IPS-11a (cell line): ENCODE measurements around the gene MTCL1.

Source experiments
- H3K4me3 ChIP-seq: one replicate; pipeline ENCODE4 v1.5.1; 2013; ENCODE audit warnings: low read depth, low read length, control low read depth

Gene MTCL1

DNA sequence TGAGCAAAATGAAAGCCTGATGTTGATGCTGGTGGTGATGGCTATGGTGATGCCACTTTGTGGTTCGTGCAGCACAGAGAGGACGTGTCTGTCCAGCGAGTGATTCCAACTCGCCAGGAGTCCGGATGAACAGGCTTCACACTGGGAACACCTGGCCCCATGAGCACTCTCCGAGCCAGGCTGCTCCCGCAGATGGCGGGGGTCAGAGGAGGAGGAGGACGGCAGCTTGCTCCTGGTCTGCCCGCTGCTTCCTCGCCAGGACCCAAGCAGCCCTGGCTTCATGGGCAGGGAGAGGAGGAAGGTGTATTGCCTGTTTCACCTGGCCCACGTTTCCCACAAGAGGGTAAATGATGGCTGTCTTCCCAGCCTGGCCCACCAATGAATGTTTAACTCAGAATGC is 121.6 kb downstream of the MTCL1 start:
- no peak overlapping the region for H3K4me3 ChIP-seq

DNA sequence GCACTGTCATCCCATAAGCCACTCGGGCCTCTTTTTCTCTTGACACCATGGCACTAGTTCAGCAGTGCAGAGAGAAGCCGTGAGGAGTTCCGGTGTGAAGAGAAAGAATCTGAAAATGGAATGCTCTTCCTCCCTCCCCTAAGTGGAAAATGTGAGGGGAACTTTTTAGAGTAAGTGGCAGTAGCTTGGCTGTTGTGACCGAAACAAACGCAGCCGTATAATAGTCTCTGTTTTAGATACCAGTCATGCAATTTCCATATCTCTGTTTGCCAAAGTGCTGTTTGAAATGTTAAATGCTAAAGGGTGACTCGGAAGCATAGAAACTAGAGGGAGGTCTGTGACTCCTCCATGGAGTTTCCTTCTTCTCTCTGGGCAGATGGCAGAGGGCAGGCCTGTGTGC is 122.9 kb downstream of the MTCL1 start:
- H3K4me3 ChIP-seq, result no peak overlapping the region

DNA sequence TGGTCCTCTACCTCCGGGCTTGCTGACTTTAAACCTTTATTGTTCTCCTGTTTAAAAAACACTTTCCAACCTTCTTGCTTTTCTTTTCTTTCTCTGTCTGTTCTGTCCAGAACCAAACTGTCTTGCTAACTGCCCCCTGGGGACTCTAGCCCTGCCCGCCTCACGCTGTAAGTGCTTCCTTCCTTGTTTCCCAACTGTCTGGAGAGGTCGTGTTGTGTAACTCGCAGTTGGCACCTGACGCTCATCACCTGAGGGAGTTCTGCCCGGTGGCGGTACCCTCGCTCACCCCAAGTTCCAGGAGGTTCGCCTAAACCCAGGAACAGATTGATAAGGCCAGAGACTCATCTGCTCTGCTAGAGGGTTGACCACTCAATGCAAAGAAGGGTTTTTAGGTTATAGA is 123.4 kb downstream of the MTCL1 start:
- H3K4me3 ChIP-seq, result no peak overlapping the region

DNA sequence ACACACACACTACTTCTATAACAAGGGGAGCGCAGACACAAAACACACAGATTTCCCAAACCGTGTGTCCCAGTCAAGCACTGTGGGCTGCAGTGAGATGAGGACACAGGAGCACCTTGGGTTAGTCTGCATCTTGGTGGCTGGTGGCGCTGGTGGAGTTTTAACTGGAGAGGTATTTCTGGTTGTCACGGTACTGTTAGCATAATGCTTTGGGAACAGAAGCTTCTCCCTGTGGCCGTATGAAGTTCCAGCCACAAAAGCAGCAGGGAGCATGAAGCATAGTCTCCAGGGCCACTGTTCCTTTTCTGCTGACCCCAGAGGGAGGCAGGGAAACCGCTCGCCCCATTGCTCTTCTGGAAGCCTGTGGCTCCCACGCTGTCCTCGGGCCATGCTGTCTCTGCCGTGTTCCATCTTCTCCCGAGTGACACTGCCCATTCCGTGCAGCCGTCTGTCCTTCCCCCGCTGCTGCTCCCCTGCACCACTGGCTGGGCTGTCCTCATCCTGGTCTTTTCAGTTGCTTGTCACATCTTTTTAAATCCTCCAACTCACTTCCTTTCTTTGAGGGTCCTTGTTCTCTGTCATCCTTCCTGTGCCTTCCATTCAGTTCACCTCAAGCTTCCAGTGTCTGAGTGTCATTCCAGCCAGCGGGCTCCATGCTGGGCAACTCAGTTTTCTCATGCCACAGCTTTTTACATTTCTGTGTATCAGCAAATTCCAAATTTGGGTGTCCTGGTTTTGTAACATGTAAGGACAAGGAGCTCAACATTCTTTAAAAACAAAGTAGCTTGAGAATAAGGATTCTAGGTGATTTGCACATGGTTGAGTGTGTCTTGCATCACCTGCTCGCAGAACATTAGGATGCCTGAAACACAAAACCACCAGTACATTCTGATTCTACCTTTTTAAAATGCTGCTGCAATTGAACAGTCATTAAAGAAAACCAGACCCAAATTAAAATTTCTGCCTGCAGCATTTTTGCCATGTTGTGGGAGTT is 125.0 kb downstream of the MTCL1 start:
- H3K4me3 ChIP-seq, result no peak overlapping the region

GRCh38 chr18:8831112-8831511 is 125.8 kb downstream of the MTCL1 start:
- H3K4me3 ChIP-seq, result no peak overlapping the region

GRCh38 chr18:8831531-8831930 is 126.2 kb downstream of the MTCL1 start:
- H3K4me3 ChIP-seq, result no peak overlapping the region

GRCh38 chr18:8833480-8833879 is 128.1 kb downstream of the MTCL1 start:
- no peak overlapping the region for H3K4me3 ChIP-seq

DNA sequence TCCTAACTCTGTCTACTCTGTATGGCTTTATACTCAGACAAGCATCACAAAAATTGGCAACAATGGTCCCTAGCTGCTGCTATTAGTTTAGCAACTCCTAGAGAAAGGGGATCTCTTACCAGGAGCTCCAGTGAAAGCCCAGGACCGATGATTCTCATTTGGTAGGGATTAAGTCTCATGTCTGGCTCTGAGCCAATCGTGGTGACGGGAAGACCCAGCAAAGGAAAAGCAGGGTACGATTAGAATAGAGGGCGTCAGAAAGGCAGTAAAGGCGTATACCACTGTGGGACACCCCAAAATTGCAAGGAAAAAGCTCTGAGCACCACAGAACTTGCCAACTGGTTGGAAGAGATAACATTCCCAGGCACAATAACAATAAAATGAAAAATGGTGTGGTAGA is 129.5 kb downstream of the MTCL1 start:
- no peak overlapping the region for H3K4me3 ChIP-seq

DNA sequence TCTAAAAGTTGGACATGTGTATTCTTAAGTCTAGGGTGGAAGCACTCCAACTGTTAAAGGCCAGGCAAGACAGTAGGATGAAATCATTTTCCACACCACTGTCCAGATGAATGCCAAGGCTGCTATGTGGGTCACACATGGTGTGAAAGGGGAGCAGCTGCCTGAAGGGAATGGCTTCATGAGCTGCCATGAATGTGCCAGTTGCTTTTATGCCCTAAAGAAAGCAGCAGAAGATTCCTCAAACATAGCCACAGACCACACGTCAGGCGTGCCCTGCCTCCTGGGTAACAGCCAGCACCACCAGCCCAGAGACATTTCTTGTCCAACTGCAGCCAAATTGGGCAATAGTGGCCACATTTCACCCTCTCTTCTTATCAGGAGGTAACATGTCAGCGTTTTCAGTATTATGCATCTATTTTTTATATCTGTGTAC is 130.2 kb downstream of the MTCL1 start:
- no peak overlapping the region for H3K4me3 ChIP-seq

DNA sequence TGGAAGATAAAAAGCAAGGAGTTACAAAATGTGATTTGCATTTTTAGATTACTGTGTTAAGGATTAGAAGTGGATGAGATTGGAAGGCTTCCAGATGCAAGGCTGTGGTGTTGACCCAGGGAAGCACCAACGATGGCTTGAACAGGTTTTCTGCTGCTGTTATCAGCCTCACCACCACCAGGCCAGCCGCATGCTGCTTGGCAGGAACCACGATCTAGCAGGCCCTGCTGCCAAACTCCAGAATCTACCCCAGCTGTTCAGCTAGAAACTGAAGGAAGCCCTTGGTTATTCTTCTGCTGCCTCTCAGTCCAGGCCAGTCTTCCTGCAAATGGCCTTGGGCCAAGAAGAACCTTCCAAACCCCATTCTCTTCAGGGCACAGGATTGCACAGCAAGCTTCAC is 133.9 kb downstream of the MTCL1 start:
- no peak overlapping the region for H3K4me3 ChIP-seq

- no peak overlapping the region for H3K4me3 ChIP-seq
These were observed 136.6 kb downstream of the MTCL1 start for GRCh38 chr18:8841781-8842485.

DNA sequence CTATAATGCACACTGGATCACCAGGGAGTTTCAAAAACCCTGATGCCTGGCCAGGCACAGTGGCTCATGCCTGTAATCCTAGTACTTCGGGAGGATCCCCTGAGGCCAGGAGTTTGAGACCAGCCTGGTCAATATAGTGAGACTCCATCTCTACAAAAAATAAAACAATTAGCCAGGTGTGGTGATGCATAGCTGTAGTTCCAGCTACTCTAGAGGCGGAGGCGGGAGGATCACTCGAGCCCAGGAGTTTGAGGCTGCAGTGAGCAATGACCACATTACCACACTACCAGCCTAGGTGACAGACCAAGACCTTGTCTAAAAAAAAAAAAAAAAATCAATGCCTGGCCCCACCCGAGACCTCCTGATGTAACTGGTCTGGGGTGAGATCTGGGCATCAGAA is 137.2 kb downstream of the MTCL1 start:
- no peak overlapping the region for H3K4me3 ChIP-seq

DNA sequence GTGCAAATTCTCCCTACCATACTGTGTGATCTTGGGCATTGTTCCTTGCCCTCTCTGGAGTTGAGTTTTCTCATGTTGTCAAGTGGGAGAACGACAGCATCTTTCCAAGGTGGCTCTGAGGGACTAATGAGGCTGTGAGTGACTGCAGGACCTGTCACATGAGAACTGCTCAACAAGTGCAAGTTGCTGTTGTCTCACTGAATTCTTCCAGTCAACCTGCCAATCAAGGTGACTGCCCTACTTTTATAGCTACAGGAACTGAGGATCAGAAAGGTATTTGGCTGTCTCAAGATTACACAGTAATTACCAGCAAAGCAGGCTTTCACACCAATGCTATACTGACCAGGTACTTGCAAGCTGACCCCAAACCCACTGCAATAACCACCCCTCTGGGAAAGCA is 137.6 kb downstream of the MTCL1 start:
- H3K4me3 ChIP-seq, result no peak overlapping the region

DNA sequence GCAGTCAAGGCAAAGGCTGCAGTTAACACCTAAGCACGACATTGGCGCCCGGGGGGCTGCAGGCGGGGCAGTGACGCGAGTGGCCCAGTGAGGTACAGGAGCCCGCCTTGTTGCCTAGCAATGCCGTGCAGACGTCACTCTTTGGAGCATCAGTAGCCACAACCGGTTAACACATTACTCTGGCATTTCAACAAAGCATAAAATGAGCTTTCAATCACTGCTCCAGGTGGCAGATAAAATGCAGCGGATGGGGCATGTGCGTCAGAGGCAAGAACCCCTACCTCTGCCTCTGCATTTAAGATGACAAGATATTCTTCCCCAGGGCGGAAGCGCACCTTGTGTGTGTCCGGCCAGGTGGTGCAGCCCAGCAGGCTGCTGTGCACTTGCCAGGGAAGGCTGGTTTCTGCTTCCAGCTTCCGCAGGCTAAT is 139.4 kb downstream of the MTCL1 start:
- H3K4me3 ChIP-seq, result no peak overlapping the region

- no peak overlapping the region for H3K4me3 ChIP-seq
These were observed 140.2 kb downstream of the MTCL1 start for GRCh38 chr18:8845506-8845905.

GRCh38 chr18:8847066-8847755 is 141.9 kb downstream of the MTCL1 start:
- H3K4me3 ChIP-seq, result no peak overlapping the region

DNA sequence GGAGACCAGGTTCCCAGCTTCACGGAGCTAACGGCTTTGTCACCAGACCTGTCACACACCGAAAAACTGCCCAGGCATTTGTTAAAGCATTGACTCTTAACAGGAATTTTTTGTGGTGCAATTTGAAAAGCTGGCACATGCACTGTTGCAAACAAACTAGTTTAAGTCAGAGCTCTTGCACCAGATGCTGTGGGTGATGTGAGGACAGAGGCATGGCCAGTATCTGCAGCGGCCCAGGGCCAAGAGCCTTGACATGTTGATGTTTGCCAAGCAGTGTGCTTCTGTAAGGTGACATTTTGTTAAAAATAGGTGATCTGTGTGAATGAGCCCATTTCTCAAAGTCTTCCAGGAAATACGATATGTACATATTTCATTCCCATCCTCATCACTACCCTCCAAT is 142.5 kb downstream of the MTCL1 start:
- no peak overlapping the region for H3K4me3 ChIP-seq

- no peak overlapping the region for H3K4me3 ChIP-seq
These were observed 143.2 kb downstream of the MTCL1 start for GRCh38 chr18:8848541-8848940.

DNA sequence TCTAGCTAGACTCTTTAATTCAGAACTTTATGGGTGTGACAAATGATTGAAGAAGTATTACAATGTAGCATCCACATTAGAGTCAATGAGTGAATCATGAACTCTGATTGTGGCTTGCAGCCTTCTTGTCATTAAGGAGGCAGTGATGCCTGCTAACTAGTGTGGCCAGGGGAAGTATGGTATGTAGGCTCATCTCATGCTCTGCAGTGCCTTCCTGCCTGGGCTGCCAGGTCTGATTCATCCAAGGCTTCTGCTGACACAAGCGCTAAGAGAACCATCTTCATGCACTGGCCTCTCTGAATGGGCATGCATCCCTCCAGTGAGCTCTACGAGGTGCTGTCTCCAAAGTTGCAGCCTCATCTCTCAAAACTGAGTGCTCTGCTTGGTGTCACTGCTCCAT is 144.3 kb downstream of the MTCL1 start:
- no peak overlapping the region for H3K4me3 ChIP-seq

DNA sequence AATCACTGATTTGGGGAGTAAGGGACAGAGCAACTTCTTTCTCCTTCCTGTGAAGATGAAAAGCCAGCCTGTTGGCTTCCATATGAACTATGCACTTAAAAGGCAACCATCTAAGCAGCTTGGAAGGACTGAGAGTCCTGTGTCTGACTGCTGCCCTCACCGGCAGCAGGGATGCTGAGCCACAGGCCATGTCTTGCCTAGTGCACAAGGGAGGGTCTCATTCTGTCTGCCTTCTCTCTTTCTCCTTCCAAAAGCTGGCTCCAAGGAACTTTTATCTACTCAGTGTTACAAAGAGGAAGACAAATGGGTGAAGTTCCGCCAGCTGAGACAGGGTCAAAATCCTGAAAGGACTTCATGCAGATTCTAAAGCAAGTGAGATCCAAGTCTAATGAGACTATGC is 146.3 kb downstream of the MTCL1 start:
- H3K4me3 ChIP-seq, result no peak overlapping the region

DNA sequence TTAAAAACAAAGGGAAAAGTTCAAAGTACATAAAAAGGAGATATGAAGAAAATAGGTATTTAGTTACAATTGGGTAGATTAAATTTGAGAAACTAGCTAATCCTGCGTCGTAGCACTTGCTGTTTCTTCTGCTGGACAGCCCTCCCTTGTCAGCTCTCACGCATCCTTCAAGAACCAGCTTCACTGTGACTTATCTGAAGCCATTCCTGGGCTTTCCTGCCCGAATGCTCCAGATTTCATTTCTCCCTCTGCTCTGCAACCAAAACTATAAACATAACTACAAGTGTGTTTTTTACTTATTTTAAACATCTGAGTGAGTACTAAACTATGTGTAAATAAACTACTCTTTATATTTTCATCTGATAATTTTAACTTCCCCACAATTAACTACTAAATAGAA is 149.2 kb downstream of the MTCL1 start:
- H3K4me3 ChIP-seq, result no peak overlapping the region

DNA sequence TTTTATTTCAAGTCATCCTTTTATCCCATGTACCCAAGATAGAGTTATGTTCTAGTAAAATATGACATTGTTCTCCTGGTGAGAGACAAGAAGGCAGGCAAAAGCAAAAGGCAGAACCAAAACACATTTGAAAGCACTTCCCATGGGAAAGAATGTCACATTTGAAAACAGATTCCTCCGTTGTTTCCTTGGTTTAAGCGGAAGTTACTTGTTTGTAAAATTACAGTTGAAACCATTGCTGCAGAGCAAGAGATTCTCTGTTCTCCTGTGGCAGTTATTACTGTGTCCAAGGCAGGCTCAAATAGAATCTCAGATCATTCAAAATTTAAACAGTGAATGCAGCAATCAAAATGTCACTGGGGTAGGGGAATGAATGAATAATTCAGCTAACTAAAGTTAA is 149.6 kb downstream of the MTCL1 start:
- H3K4me3 ChIP-seq, result no peak overlapping the region
